H9 (cell line): Measurements from ENCODE around the gene MGME1. TPM values are rescaled to one million over a fixed set of nuclear protein-coding genes. Genes with fewer than 3 reads are reported as not detected.

Experiments
- DNase-seq: peaks from one replicate; pipeline ENCODE4 v3.0.0-alpha.2; 2017
- H2AFZ ChIP-seq: one replicate; pipeline ENCODE4 v1.6.1; 2013; ENCODE audit warnings: mild to moderate bottlenecking, low read length, control low read depth, moderate library complexity
- H2AK5ac ChIP-seq: 2 replicates; pipeline ENCODE4 v1.6.1; 2013; ENCODE audit warnings: low read length, control low read depth, mixed read lengths; ENCODE audit not compliant: insufficient read length
- H2BK120ac ChIP-seq: one replicate; pipeline ENCODE4 v1.6.1; 2013; ENCODE audit warnings: low read depth, mild to moderate bottlenecking, low read length, control low read depth, inconsistent platforms; ENCODE audit not compliant: poor library complexity, severe bottlenecking
- H2BK12ac ChIP-seq: 2 replicates; pipeline ENCODE4 v1.6.1; 2013; ENCODE audit warnings: low read length, control low read depth, mixed read lengths, low read depth; ENCODE audit not compliant: insufficient read length
- H2BK15ac ChIP-seq: 2 replicates; pipeline ENCODE4 v1.6.1; 2013; ENCODE audit warnings: low read depth, low read length, control low read depth
- H2BK20ac ChIP-seq: one replicate; pipeline ENCODE4 v1.6.1; 2013; ENCODE audit warnings: low read depth, mild to moderate bottlenecking, low read length, control low read depth, inconsistent platforms; ENCODE audit not compliant: poor library complexity, severe bottlenecking
- H2BK5ac ChIP-seq: 2 replicates; pipeline ENCODE4 v1.6.1; 2013; ENCODE audit warnings: low read length, control low read depth, mixed read lengths; ENCODE audit not compliant: insufficient read length
- H3K14ac ChIP-seq: 2 replicates; pipeline ENCODE4 v1.6.1; 2013; ENCODE audit warnings: low read length, control low read depth; ENCODE audit not compliant: insufficient read depth
- H3K18ac ChIP-seq: 2 replicates; pipeline ENCODE4 v1.6.1; 2013; ENCODE audit warnings: low read depth, mild to moderate bottlenecking, mixed read lengths, low read length, control low read depth; ENCODE audit not compliant: insufficient read length
- H3K23ac ChIP-seq: 2 replicates; pipeline ENCODE4 v1.6.1; 2013; ENCODE audit warnings: low read length, control low read depth, mixed read lengths, low read depth; ENCODE audit not compliant: insufficient read length
- H3K23me2 ChIP-seq: 2 replicates; pipeline ENCODE4 v1.6.1; 2013; ENCODE audit warnings: low read depth, mild to moderate bottlenecking, mixed read lengths, low read length, control low read depth; ENCODE audit not compliant: insufficient read length, poor library complexity, severe bottlenecking
- H3K27ac ChIP-seq: 2 replicates; pipeline ENCODE4 v1.5.1; 2013; ENCODE audit warnings: low read length, control low read depth, mixed read lengths, low read depth; ENCODE audit not compliant: insufficient read length
- H3K27me3 ChIP-seq: 2 replicates; pipeline ENCODE4 v1.6.1; 2013; ENCODE audit warnings: low read length, control low read depth, inconsistent platforms; ENCODE audit not compliant: insufficient read depth
- H3K4ac ChIP-seq: 2 replicates; pipeline ENCODE4 v1.6.1; 2013; ENCODE audit warnings: low read depth, mild to moderate bottlenecking, control low read depth, inconsistent platforms, low read length, moderate library complexity
- H3K4me1 ChIP-seq: 2 replicates; pipeline ENCODE4 v1.6.1; 2013; ENCODE audit warnings: low read length, control low read depth, inconsistent platforms; ENCODE audit not compliant: insufficient read depth
- H3K4me2 ChIP-seq: 2 replicates; pipeline ENCODE4 v1.6.1; 2013; ENCODE audit warnings: low read length, control low read depth, mixed read lengths; ENCODE audit not compliant: insufficient read length, insufficient read depth
- H3K56ac ChIP-seq: 2 replicates; pipeline ENCODE4 v1.6.1; 2013; ENCODE audit warnings: low read depth, mild to moderate bottlenecking, mixed read lengths, low read length, control low read depth; ENCODE audit not compliant: insufficient read length
- H3K79me1 ChIP-seq: 2 replicates; pipeline ENCODE4 v1.6.1; 2013; ENCODE audit warnings: low read depth, mild to moderate bottlenecking, moderate library complexity, low read length, control low read depth, inconsistent platforms; ENCODE audit not compliant: insufficient read depth, poor library complexity, severe bottlenecking
- H3K79me2 ChIP-seq: 2 replicates; pipeline ENCODE4 v1.6.1; 2013; ENCODE audit warnings: low read length, control low read depth, inconsistent platforms; ENCODE audit not compliant: insufficient read depth
- H3K9ac ChIP-seq: 2 replicates; pipeline ENCODE4 v1.6.1; 2013; ENCODE audit warnings: low read length, control low read depth, mixed read lengths; ENCODE audit not compliant: insufficient read length; ENCODE audit errors: extremely low read depth
- H3K9me3 ChIP-seq: one replicate; pipeline ENCODE4 v1.6.1; 2013; ENCODE audit warnings: low read depth, low read length, inconsistent platforms; ENCODE audit not compliant: control insufficient read depth
- H3T11ph ChIP-seq: one replicate; pipeline ENCODE4 v1.6.1; 2013; ENCODE audit warnings: mild to moderate bottlenecking, low read length, control low read depth, inconsistent platforms
- H4K20me1 ChIP-seq: one replicate; pipeline ENCODE4 v1.6.1; 2013; ENCODE audit not compliant: control insufficient read depth, insufficient read length, insufficient read depth
- H4K5ac ChIP-seq: 2 replicates; pipeline ENCODE4 v1.6.1; 2013; ENCODE audit warnings: low read depth, mild to moderate bottlenecking, mixed read lengths, low read length, control low read depth; ENCODE audit not compliant: insufficient read length
- H4K8ac ChIP-seq: replicated peaks from 2 replicates; pipeline ENCODE4 v1.6.1; 2013; ENCODE audit warnings: low read length, control low read depth, mixed read lengths, low read depth; ENCODE audit not compliant: insufficient read length
- H4K91ac ChIP-seq: 2 replicates; pipeline ENCODE4 v1.6.1; 2013; ENCODE audit warnings: low read depth, mild to moderate bottlenecking, moderate library complexity, mixed read lengths, low read length, control low read depth; ENCODE audit not compliant: insufficient read length
- H3K27ac Mint-ChIP-seq, 3 experiments: 2 replicates in 2 of 3; 3 replicates in 1 of 3; pipeline ENCODE4 v1.8.0; 2020 to 2021; ENCODE audit warnings: mixed read lengths in 3 of 3, mild to moderate bottlenecking in 1 of 3, moderate library complexity in 1 of 3
- H3K27me3 Mint-ChIP-seq: 2 replicates; pipeline ENCODE4 v1.8.0; 2021; ENCODE audit warnings: low read depth, mild to moderate bottlenecking, moderate library complexity, mixed read lengths
- H3K36me3 Mint-ChIP-seq, 3 experiments: 2 replicates in 2 of 3; 3 replicates in 1 of 3; pipeline ENCODE4 v1.8.0; 2020 to 2021; ENCODE audit warnings: low read depth in 3 of 3, mixed read lengths in 3 of 3; ENCODE audit not compliant: insufficient read depth in 1 of 3
- H3K4me1 Mint-ChIP-seq, 2 experiments: 2 replicates each; pipeline ENCODE4 v1.8.0; 2020; ENCODE audit warnings: mixed read lengths in 2 of 2
- H3K4me3 Mint-ChIP-seq, 2 experiments: 2 replicates in 1 of 2; 3 replicates in 1 of 2; pipeline ENCODE4 v1.8.0; 2020 to 2021; ENCODE audit warnings: mild to moderate bottlenecking in 2 of 2, mixed read lengths in 2 of 2, moderate library complexity in 1 of 2
- H3K9me3 Mint-ChIP-seq, 2 experiments: 2 replicates in 1 of 2; 3 replicates in 1 of 2; pipeline ENCODE4 v1.8.0; 2020; ENCODE audit warnings: mild to moderate bottlenecking in 2 of 2, mixed read lengths in 2 of 2, moderate library complexity in 1 of 2
- whole genome bisulfite sequencing: extraction: QIAGEN DNeasy Blood & Tissue Kit; methylation state at CpG from one replicate; pipeline ENCODE4 v1.1.7; 2013; ENCODE audit warnings: missing lambda C conversion rate, low lambda C conversion rate, mixed read lengths; ENCODE audit not compliant: insufficient read length; ENCODE audit errors: extremely low coverage; 5-methylcytosine and 5-hydroxymethylcytosine counted together
- total RNA-seq: library from RNA; stranded (reverse); gene quantifications from 2 replicates; pipeline ENCODE4 v1.2.1, GENCODE V29; 2021
- TF ChIP-seq, protein P1 (sequence below): fragments of 200-600 bp; sonication (generic); conservative IDR thresholded peaks from 3 replicates; pipeline ENCODE4 v1.8.0; 2021; ENCODE audit warnings: antibody characterized with exemption, mild to moderate bottlenecking

Gene MGME1
- total RNA-seq, 1 experiment from 2014 or later: 48.9 TPM

GRCh38 chr20:18001131-18001921 lies 32.5 kb downstream of the MGME1 start:
- no peak overlapping the region for H3K23ac ChIP-seq
- no peak overlapping the region for H2BK20ac ChIP-seq
- H3K27ac Mint-ChIP-seq: peak overlapping the region in 1 of 3 experiments; percentile 63; a peak in 3 of 7 replicates
- no peaks in the 10 kb centered on the region; the same call in 1 of the 2 replicates for H3K4me1 ChIP-seq
- no peaks in the 10 kb centered on the region for H3K9me3 ChIP-seq
- H3K14ac ChIP-seq: no peak overlapping the region
- H3K4ac ChIP-seq: no peak overlapping the region
- H3T11ph ChIP-seq: no peak overlapping the region
- no peak overlapping the region for H2BK5ac ChIP-seq
- no peaks in the 10 kb centered on the region; a peak in 1 of 7 replicates for H3K36me3 Mint-ChIP-seq
- H2BK12ac ChIP-seq: no peak overlapping the region
- no peak overlapping the region for H3K9ac ChIP-seq
- TF ChIP-seq, protein P1, sequence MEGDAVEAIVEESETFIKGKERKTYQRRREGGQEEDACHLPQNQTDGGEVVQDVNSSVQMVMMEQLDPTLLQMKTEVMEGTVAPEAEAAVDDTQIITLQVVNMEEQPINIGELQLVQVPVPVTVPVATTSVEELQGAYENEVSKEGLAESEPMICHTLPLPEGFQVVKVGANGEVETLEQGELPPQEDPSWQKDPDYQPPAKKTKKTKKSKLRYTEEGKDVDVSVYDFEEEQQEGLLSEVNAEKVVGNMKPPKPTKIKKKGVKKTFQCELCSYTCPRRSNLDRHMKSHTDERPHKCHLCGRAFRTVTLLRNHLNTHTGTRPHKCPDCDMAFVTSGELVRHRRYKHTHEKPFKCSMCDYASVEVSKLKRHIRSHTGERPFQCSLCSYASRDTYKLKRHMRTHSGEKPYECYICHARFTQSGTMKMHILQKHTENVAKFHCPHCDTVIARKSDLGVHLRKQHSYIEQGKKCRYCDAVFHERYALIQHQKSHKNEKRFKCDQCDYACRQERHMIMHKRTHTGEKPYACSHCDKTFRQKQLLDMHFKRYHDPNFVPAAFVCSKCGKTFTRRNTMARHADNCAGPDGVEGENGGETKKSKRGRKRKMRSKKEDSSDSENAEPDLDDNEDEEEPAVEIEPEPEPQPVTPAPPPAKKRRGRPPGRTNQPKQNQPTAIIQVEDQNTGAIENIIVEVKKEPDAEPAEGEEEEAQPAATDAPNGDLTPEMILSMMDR: no peak
- no peak overlapping the region for H3K18ac ChIP-seq
- no peak overlapping the region; a peak in 1 of 5 replicates for H3K4me3 Mint-ChIP-seq
- H2BK120ac ChIP-seq: no peak overlapping the region
- H3K23me2 ChIP-seq: no peaks in the 10 kb centered on the region
- no peak overlapping the region for H3K4me2 ChIP-seq
- H3K79me2 ChIP-seq: no peaks in the 10 kb centered on the region
- H3K4me1 Mint-ChIP-seq: peaks cover 23 to 31% of the 10 kb centered on the region in 2 experiments
- H2AFZ ChIP-seq: no peak overlapping the region
- no peaks in the 10 kb centered on the region for H3K79me1 ChIP-seq
- no peak overlapping the region for H3K56ac ChIP-seq
- H4K91ac ChIP-seq: no peak overlapping the region
- no peak overlapping the region for H2AK5ac ChIP-seq
- H2BK15ac ChIP-seq: no peak overlapping the region
- H4K5ac ChIP-seq: no peak overlapping the region
- H3K9me3 Mint-ChIP-seq: no peaks in the 10 kb centered on the region
- H4K8ac ChIP-seq: no peak overlapping the region
- no CpG with 5 or more reads among the region's 10 CpGs for WGBS
- DNase-seq: no peak
- H3K27me3 Mint-ChIP-seq: no peaks in the 10 kb centered on the region
- no peak overlapping the region for H3K27ac ChIP-seq
- H4K20me1 ChIP-seq: no peaks in the 10 kb centered on the region
- H3K27me3 ChIP-seq: no peaks in the 10 kb centered on the region
